SK-N-SH treated with all-trans-retinoic acid at 6 μM for 48 hours (cell line): Measurements from ENCODE around the gene NAP1L4.

Source experiments
- ARNTL ChIP-seq: fragments of 450-650 bp; formaldehyde crosslinking; IDR thresholded peaks from 2 replicates; pipeline ENCODE4 v1.5.0; 2020; ENCODE audit warnings: low read depth, mild to moderate bottlenecking, moderate library complexity, borderline replicate concordance
- BACH2 ChIP-seq: fragments of 250-450 bp; sonication (Bioruptor Pico); IDR thresholded peaks from 2 replicates; pipeline ENCODE4 v1.9.0; 2021; ENCODE audit warnings: mild to moderate bottlenecking, borderline replicate concordance
- CREB5 ChIP-seq: fragments of 250-450 bp; sonication (Bioruptor Pico); IDR thresholded peaks from 2 replicates; pipeline ENCODE4 v1.5.1; 2020; ENCODE audit warnings: low read depth, mild to moderate bottlenecking, moderate library complexity
- CSDC2 ChIP-seq: fragments of 250-450 bp; sonication (Bioruptor Pico); IDR thresholded peaks from 2 replicates; pipeline ENCODE4 v1.5.0; 2020; ENCODE audit warnings: mild to moderate bottlenecking, moderate library complexity
- ISL1 ChIP-seq: fragments of 250-450 bp; sonication (Bioruptor Pico); IDR thresholded peaks from 2 replicates; pipeline ENCODE4 v2.1.2; 2022; ENCODE audit warnings: mild to moderate bottlenecking, moderate library complexity
- PATZ1 ChIP-seq: fragments of 250-450 bp; sonication (Bioruptor Pico); IDR thresholded peaks from 2 replicates; pipeline ENCODE4 v1.8.0; 2020; ENCODE audit warnings: mild to moderate bottlenecking, moderate library complexity, borderline replicate concordance
- POU6F1 ChIP-seq: fragments of 250-450 bp; sonication (Bioruptor Pico); IDR thresholded peaks from 2 replicates; pipeline ENCODE4 v1.8.0; 2021; ENCODE audit warnings: low read depth, mild to moderate bottlenecking, moderate library complexity, borderline replicate concordance
- RARB ChIP-seq: fragments of 250-450 bp; sonication (Bioruptor Pico); IDR thresholded peaks from 2 replicates; pipeline ENCODE4 v1.8.0; 2021; ENCODE audit warnings: mild to moderate bottlenecking, moderate library complexity
- TOX ChIP-seq: fragments of 250-450 bp; sonication (Bioruptor Pico); IDR thresholded peaks from 2 replicates; pipeline ENCODE4 v1.8.0; 2021; ENCODE audit warnings: mild to moderate bottlenecking, moderate library complexity, borderline replicate concordance
- ZFP3 ChIP-seq: fragments of 250-450 bp; sonication (Bioruptor Pico); IDR thresholded peaks from 2 replicates; pipeline ENCODE4 v1.5.0; 2020; ENCODE audit warnings: mild to moderate bottlenecking, moderate library complexity
- ZFP30 ChIP-seq: fragments of 450-650 bp; formaldehyde crosslinking; IDR thresholded peaks from 2 replicates; pipeline ENCODE4 v1.5.0; 2022; ENCODE audit warnings: mild to moderate bottlenecking, moderate library complexity
- ZNF8 ChIP-seq: fragments of 450-650 bp; formaldehyde crosslinking; IDR thresholded peaks from 2 replicates; pipeline ENCODE4 v1.5.0; 2020; ENCODE audit warnings: mild to moderate bottlenecking, moderate library complexity

GRCh38 chr11:2914455-2915195, 77.5 kb downstream of the NAP1L4 start:
- no peak for TF ChIP-seq ISL1 (CRISPR knock-in tag)
- no peak for TF ChIP-seq BACH2 (CRISPR knock-in tag)
- TF ChIP-seq PATZ1 (CRISPR knock-in tag) = no peak
- TF ChIP-seq CREB5 (CRISPR knock-in tag) = no peak
- no peak for TF ChIP-seq ZFP3
- no peak for TF ChIP-seq POU6F1 (CRISPR knock-in tag)
- TF ChIP-seq ARNTL = no peak
- TF ChIP-seq TOX (CRISPR knock-in tag) = no peak
- no peak for TF ChIP-seq RARB (CRISPR knock-in tag)
- TF ChIP-seq ZFP30 (CRISPR knock-in tag) = no peak
- TF ChIP-seq ZNF8 (CRISPR knock-in tag) = no peak
- TF ChIP-seq CSDC2 (CRISPR knock-in tag) = no peak
